Measurements from ENCODE around the gene KCNK10.

Gene KCNK10

DNA sequence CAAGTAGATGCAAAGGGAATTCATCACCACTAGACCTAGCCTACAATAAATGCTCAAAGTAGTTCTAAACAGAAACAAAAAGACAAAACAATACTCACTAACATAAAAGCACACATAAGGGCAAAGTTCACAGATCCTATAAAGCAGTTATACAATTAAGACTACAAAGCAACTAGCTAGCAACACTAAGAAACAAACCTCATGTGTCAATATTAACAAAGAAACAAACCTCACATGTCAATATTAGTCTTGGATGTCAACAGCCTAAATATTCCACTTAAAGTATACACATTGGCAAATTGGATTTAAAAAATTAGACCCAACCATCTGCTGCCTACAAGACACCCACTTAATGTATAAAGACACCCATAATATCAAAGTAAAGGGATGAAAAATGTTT lies 152.7 kb downstream of the KCNK10 start:
- DNase-seq, result no peak

- no peak for DNase-seq
Observed at GRCh38 chr14:88168498-88169165, 154.4 kb downstream of the KCNK10 start.

DNA sequence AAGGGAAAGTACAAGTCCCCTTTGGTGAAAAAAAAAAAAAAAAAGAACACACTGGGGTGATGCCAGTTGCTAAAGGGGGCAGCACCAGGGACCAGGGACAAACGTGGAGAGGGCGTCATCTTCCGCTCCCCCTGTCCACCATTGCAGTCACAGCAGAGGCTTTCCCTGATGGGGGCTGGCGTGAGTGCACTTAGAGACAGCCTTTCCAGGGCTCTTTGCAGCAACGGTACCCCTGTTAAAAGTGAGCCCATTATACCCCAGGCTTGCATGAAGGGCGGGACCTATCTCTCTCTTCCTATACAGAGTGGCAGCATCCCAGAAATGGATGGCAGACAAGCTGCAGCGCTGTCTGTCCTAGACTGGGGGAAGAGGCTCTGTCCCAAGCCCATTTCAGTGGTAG lies 155.0 kb downstream of the KCNK10 start:
- DNase-seq, result no peak

- DNase-seq, result no peak
Observed at GRCh38 chr14:88166616-88167015, 156.5 kb downstream of the KCNK10 start.

DNA sequence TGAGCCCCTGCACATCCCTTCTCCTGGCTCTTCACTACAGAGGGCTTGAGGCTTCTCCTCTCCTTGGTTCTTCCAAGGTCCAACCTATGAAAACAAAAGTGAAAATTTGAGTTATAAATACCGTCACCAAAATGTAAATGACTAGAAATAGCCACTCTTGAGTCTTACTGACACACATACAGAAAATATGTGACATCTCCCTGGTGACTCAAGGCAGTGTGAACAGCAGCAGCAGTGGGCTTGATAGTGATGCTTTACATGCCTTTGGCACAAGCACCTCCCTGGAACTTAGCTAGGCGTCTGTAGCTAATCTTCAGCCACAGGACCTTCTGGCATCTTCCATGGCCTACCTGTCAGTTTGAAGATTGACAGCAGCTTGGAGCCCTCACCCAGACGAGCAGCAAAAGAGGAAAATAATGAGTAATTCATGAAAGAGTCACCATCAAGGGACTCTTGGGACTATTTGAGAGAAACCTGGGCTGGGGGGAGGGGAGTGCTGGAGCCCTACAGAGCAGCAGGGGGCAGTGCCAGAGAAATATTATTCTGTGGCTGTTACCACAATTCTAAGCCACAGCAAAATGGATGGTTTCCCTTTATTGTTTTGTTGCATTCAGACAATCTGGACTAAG lies 158.0 kb downstream of the KCNK10 start:
- no peak for DNase-seq

- no peak for DNase-seq
Observed at GRCh38 chr14:88163731-88164255, 159.3 kb downstream of the KCNK10 start.

GRCh38 chr14:88156127-88156526 lies 166.9 kb downstream of the KCNK10 start:
- DNase-seq, result no peak

DNA sequence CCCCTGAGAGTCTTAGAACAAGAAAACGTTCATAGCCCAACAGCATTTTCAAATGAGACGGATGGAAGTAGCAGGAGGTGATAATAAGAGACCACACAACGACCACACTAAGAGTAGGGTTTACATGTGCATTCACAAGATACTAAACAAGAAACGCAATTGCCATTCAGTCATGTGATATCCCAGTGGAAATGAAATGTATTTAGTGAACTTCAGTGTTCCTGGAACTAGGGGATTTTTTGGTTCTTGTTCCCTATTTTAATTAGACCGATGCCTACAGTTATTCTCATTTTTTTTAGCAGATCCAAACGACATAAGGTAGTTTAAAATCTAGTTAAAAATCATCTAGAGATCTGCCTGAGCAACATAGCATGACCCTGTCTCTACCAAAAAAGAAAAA lies 168.1 kb downstream of the KCNK10 start:
- DNase-seq, result no peak

DNA sequence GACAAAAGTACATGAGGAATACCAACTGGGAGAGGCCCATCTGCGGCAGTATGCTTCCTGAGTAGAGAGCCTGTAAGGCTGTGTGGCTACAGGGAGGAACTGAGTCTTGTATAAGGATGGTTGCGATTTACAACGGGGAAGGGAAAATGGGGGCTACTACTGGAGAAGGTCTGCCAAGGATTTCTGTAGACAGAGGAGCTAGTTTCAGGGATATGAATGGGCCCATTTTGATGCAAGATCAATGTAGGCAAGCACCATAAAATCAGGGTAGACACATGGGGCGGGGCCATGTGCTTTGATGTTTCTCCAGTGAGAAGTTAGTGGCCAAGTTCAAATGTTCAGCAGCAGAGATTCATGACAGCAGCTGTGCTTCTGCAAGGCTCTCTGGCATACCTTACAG lies 168.7 kb downstream of the KCNK10 start:
- no peak for DNase-seq

DNA sequence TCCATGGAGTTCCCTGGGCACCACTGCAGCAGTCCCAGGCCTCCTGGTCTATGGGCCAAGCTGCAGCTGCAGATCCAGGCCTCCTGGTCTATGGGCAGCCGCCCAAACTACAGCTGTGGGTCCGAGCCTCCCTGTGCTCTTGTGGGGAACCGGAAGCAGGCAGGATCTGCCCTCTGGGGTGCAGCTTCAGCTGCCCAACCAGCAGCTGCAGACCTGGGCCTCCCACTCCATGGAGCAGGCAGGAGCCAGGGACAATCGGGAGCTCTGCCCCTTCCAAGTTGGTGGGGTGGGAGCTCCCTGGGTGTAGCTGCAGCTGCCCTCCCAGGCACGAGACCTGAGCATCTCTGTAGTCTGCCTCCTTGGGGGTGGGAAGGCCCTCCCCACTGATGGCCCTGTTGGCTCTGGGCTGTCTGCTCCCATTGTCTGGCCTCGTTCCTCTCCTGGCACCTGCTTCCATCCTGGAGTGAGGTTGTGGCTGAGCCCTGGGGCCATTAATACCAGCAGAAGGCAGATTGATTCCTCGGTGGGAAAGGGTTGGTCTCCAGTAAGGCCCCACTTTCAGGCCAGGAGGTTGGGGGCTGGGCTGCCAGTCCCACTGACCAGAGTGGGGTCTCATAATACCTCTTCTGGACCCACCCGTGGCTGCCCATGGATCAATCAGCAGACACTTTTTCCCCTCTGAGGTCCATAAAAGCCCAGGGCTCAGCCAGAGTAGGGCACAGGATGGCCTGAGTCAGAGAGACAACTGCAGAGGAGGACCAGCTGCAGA lies 176.0 kb downstream of the KCNK10 start:
- DNase-seq, result no peak

GRCh38 chr14:88143810-88144209 lies 179.3 kb downstream of the KCNK10 start:
- DNase-seq, result no peak

DNA sequence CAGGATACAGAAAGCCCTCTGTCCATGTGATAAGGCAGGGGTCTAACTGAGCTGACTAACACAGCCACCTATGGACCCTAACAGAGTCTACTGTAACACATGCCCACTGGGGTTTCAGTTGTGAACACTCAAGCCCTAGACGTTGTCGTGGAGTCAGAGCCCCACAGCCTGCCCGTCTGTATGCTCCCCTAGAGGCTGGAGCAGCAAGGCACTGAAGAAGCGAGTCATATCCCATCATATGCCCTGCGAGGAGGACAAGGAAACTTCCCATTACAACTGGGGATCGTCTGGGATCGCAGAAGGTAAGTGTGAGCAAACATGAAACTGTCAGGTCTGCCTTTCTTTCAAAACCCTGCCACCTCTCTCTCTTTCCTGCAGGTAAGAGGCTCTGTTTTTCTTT lies 180.1 kb downstream of the KCNK10 start:
- no peak for DNase-seq

DNA sequence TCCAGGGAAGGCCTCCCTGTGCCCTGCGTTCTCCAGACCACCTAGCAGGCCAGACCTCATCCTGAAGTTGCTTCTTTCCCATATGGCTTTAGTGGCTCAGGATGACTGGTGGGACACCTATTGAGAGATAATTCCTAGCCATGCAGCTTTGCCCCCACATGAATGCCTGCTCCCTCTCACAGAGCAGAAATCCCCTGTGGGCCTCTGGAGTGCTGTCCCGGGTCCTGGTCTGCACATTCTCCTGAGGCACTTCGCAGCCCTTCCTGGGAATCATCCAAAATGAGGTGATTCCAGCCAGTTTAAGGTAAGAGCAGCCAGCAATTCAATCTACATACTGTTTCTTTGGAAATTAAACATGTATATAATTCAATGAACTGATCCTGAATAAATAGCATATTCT lies 182.2 kb downstream of the KCNK10 start:
- no peak for DNase-seq

- DNase-seq, result no peak
Observed at GRCh38 chr14:88137327-88137726, 185.7 kb downstream of the KCNK10 start.

All from T1000 (cell line).